HepG2 (cell line): ENCODE results near the gene NPB. TPM values are rescaled to one million over a fixed set of nuclear protein-coding genes. Genes with fewer than 3 reads are reported as not detected.

ENCODE experiments used
- AKAP8 ChIP-seq: sonication (generic); formaldehyde crosslinking; IDR thresholded peaks from 2 replicates; pipeline ENCODE4 v1.5.1; 2020; ENCODE audit warnings: mild to moderate bottlenecking, missing genetic modification reagents
- CEBPZ ChIP-seq: IDR thresholded peaks from 2 replicates; pipeline ENCODE4 v1.6.1; 2012; ENCODE audit warnings: low read length, improper control_type of control experiment
- E2F1 ChIP-seq: sonication (generic); formaldehyde crosslinking; IDR thresholded peaks from 2 replicates; pipeline ENCODE4 v1.5.0; 2020; ENCODE audit warnings: missing genetic modification reagents
- FOXO1 ChIP-seq: sonication (generic); formaldehyde crosslinking; IDR thresholded peaks from 2 replicates; pipeline ENCODE4 v1.4.0; 2020; ENCODE audit warnings: missing genetic modification reagents
- GPN1 ChIP-seq: sonication (generic); formaldehyde crosslinking; IDR thresholded peaks from 2 replicates; pipeline ENCODE4 v1.5.1; 2020; ENCODE audit warnings: missing genetic modification reagents, borderline replicate concordance
- HMGA1 ChIP-seq: sonication (generic); formaldehyde crosslinking; conservative IDR thresholded peaks from 2 replicates; pipeline ENCODE4 v1.4.0; 2020; ENCODE audit warnings: missing genetic modification reagents
- HNRNPK ChIP-seq: fragments of 200-400 bp; formaldehyde crosslinking; IDR thresholded peaks from 2 replicates; pipeline ENCODE4 v1.6.1; 2018; ENCODE audit warnings: low read length, low read depth, moderate library complexity, mild to moderate bottlenecking; ENCODE audit not compliant: poor library complexity, severe bottlenecking
- KDM2A ChIP-seq: sonication (generic); formaldehyde crosslinking; IDR thresholded peaks from 2 replicates; pipeline ENCODE4 v1.4.0; 2020; ENCODE audit warnings: low read depth, missing genetic modification reagents, borderline replicate concordance
- NFE2L1 ChIP-seq: sonication (generic); formaldehyde crosslinking; IDR thresholded peaks from 2 replicates; pipeline ENCODE4 v1.4.0; 2020; ENCODE audit warnings: missing genetic modification reagents, mild to moderate bottlenecking, borderline replicate concordance
- PRDM10 ChIP-seq: sonication (generic); formaldehyde crosslinking; IDR thresholded peaks from 2 replicates; pipeline ENCODE4 v1.4.0; 2020; ENCODE audit warnings: low read depth, missing genetic modification reagents
- SPEN ChIP-seq: sonication (generic); formaldehyde crosslinking; IDR thresholded peaks from 2 replicates; pipeline ENCODE4 v1.5.1; 2020; ENCODE audit warnings: low read depth, mild to moderate bottlenecking, missing genetic modification reagents
- TFE3 ChIP-seq: IDR thresholded peaks from 2 replicates; pipeline ENCODE4 v1.6.1; 2016
- TMF1 ChIP-seq: sonication (generic); formaldehyde crosslinking; IDR thresholded peaks from 2 replicates; pipeline ENCODE4 v1.8.1; 2022; ENCODE audit warnings: low read depth, missing genetic modification reagents
- ZFP36L2 ChIP-seq: sonication (generic); formaldehyde crosslinking; IDR thresholded peaks from 2 replicates; pipeline ENCODE4 v1.4.0; 2020; ENCODE audit warnings: missing genetic modification reagents
- ZNF556 ChIP-seq: sonication (generic); formaldehyde crosslinking; IDR thresholded peaks from 2 replicates; pipeline ENCODE4 v1.4.0; 2020; ENCODE audit warnings: mild to moderate bottlenecking, missing genetic modification reagents, borderline replicate concordance
- ZNF614 ChIP-seq: IDR thresholded peaks from 2 replicates; pipeline ENCODE4 v1.6.1; 2018; ENCODE audit warnings: missing biosample characterization, missing genetic modification reagents, inconsistent platforms, borderline replicate concordance
- ZNF740 ChIP-seq: sonication (generic); formaldehyde crosslinking; IDR thresholded peaks from 2 replicates; pipeline ENCODE4 v1.4.0; 2020; ENCODE audit warnings: missing genetic modification reagents
- ZNF883 ChIP-seq: sonication (generic); formaldehyde crosslinking; IDR thresholded peaks from 2 replicates; pipeline ENCODE4 v1.5.1; 2020; ENCODE audit warnings: mild to moderate bottlenecking, missing genetic modification reagents; ENCODE audit errors: not compliant biosample characterization
- polyA plus RNA-seq, 8 experiments: library from polyadenylated mRNA; depleted of rRNA in 3 of 8; stranded (reverse) in 7 of 8; unstranded in 1 of 8; fragments of >200 nt; fragmentation: Illumina TruSeq in 4 of 8; extraction: Trizol in 4 of 8; gene quantifications; 2 replicates each; pipeline versions ENCODE4 v1.2.1 to v1.2.3, GENCODE V29; 2011 to 2016; ENCODE audit warnings: low read depth in 4 of 8, missing spikeins in 1 of 8, mixed read lengths in 1 of 8; ENCODE audit not compliant: insufficient read depth in 1 of 8
- total RNA-seq, 5 experiments: library from RNA; depleted of rRNA; stranded (reverse); fragments of >200 nt; fragmentation: Illumina TruSeq; extraction: Trizol; gene quantifications; 2 replicates each; pipeline ENCODE4 v1.2.3, GENCODE V29; 2016; ENCODE audit warnings: low read depth in 1 of 5

NPB gene
- total and polyA plus RNA-seq, 2 of the 13 experiments (the other 11 are each of a cell fraction or from before 2014, with no cell fraction given) = 0.11 to 0.93 TPM

GRCh38 chr17:81932333-81932983, 30.4 kb downstream of the NPB start (continued):
- no peak for TF ChIP-seq CEBPZ
- TF ChIP-seq ZNF614 (CRISPR knock-in tag) = no peak
- no peak for TF ChIP-seq PRDM10 (CRISPR knock-in tag)
- no peak for TF ChIP-seq AKAP8
- no peak for TF ChIP-seq GPN1 (CRISPR knock-in tag)
- TF ChIP-seq ZNF556 (CRISPR knock-in tag) = no peak
- TF ChIP-seq FOXO1 (CRISPR knock-in tag) = no peak
- TF ChIP-seq HNRNPK = no peak
- no peak for TF ChIP-seq E2F1 (CRISPR knock-in tag)
- TF ChIP-seq NFE2L1 (CRISPR knock-in tag) = no peak
- no peak for TF ChIP-seq ZNF883
- TF ChIP-seq HMGA1 (CRISPR knock-in tag) = no peak
- TF ChIP-seq KDM2A (CRISPR knock-in tag) = no peak
- TF ChIP-seq ZNF740 (CRISPR knock-in tag) = no peak
- peak; percentile 27; the same call in 1 of the 2 replicates for TF ChIP-seq SPEN (CRISPR knock-in tag)
- no peak for TF ChIP-seq ZFP36L2
- TF ChIP-seq TFE3 = no peak
- no peak; the same call in 1 of the 2 replicates for TF ChIP-seq TMF1 (CRISPR knock-in tag)
